Upper lobe of left lung (tissue), 4 donors: ENCODE results near the gene POGZ.

Experiments
- CTCF ChIP-seq, 6 experiments: fragments of 450-650 bp in 4 of 6; fragments of 200-600 bp in 2 of 6; sonication (generic) in 2 of 6; IDR thresholded peaks; one replicate each; pipeline ENCODE4 v1.5.1; 2016 to 2019; ENCODE audit warnings: antibody characterized with exemption in 6 of 6
- POLR2A ChIP-seq, 4 donors: fragments of 450-650 bp; IDR thresholded peaks; one replicate each; pipeline ENCODE4 v1.5.1; 2016 to 2017; ENCODE audit warnings: antibody characterized with exemption in 4 of 4, mild to moderate bottlenecking in 2 of 4
- POLR2AphosphoS5 ChIP-seq, 2 donors: sonication (generic); formaldehyde crosslinking; IDR thresholded peaks; one replicate each; pipeline ENCODE4 v1.5.1; 2017; ENCODE audit warnings: antibody characterized with exemption in 2 of 2

GRCh38 chr1:151502859-151503780, 43.8 kb upstream of the POGZ start:
- TF ChIP-seq POLR2AphosphoS5 (IDR thresholded peaks at IDR 0.05) (no peak), POLR2A (IDR thresholded peaks at IDR 0.05) (no peak), CTCF (IDR thresholded peaks at IDR 0.05) (no peak)
